HEK293 (cell line): ENCODE results near the gene STK16.

ENCODE experiments used
- CTCF ChIA-PET: fragments of 350-600 bp; formaldehyde crosslinking; extraction: SDS; loops from one replicate; lab custom pipeline; 2021; ENCODE audit warnings: antibody characterized with exemption; lab: Yijun Ruan, JAX
- POLR2A ChIA-PET: fragments of 300-600 bp; formaldehyde crosslinking; extraction: SDS; loops from one replicate; lab custom pipeline; 2020; ENCODE audit warnings: antibody characterized with exemption, inconsistent platforms; lab: Yijun Ruan, JAX
- H3K27ac ChIP-seq: fragments of 200-500 bp; sonication (Bioruptor generic); 2 replicates; pipeline ENCODE4 v1.5.1; 2014; ENCODE audit warnings: low read depth, low read length, control low read depth, inconsistent platforms; ENCODE audit errors: extremely low read depth
- H3K36me3 ChIP-seq, 2 experiments: fragments of 200-500 bp in 1 of 2; sonication (Bioruptor generic) in 1 of 2; 1 replicate in 1 of 2; 2 replicates in 1 of 2; pipeline ENCODE4 v1.5.1; 2014 to 2017; ENCODE audit warnings: inconsistent platforms in 2 of 2, low read length in 2 of 2; ENCODE audit not compliant: control insufficient read depth in 2 of 2, insufficient read depth in 1 of 2
- H3K4me1 ChIP-seq: fragments of 200-500 bp; sonication (Bioruptor generic); 2 replicates; pipeline ENCODE4 v1.5.1; 2014; ENCODE audit warnings: mild to moderate bottlenecking, low read length, inconsistent platforms; ENCODE audit not compliant: control insufficient read depth, insufficient read depth
- H3K4me3 ChIP-seq: 2 replicates; pipeline ENCODE4 v1.5.1; 2011; ENCODE audit warnings: low read depth, mild to moderate bottlenecking, control low read depth, low read length, moderate library complexity
- H3K9me3 ChIP-seq: fragments of 200-500 bp; sonication (Bioruptor generic); 2 replicates; pipeline ENCODE4 v1.5.1; 2014; ENCODE audit warnings: low read depth, low read length, inconsistent platforms; ENCODE audit not compliant: control insufficient read depth, insufficient read depth
- GLI2 ChIP-seq: fragments of 450-650 bp; formaldehyde crosslinking; IDR thresholded peaks from 2 replicates; pipeline ENCODE4; 2017; ENCODE audit warnings: missing biosample characterization, missing genetic modification characterization, low read depth, borderline replicate concordance
- HOXA7 ChIP-seq: sonication (generic); formaldehyde crosslinking; IDR thresholded peaks from 2 replicates; pipeline ENCODE4 v1.8.1; 2022; ENCODE audit warnings: missing genetic modification reagents, borderline replicate concordance
- MZF1 ChIP-seq: fragments of 450-650 bp; formaldehyde crosslinking; IDR thresholded peaks from 2 replicates; pipeline ENCODE4 v1.5.1; 2017; ENCODE audit warnings: missing biosample characterization, missing genetic modification characterization, borderline replicate concordance
- PRDM1 ChIP-seq: fragments of 450-650 bp; formaldehyde crosslinking; IDR thresholded peaks from 2 replicates; pipeline ENCODE4; 2016; ENCODE audit warnings: missing biosample characterization, missing genetic modification characterization
- REST ChIP-seq: fragments of 450-650 bp; formaldehyde crosslinking; IDR thresholded peaks from 2 replicates; pipeline ENCODE4 v1.5.1; 2016; ENCODE audit warnings: missing biosample characterization, missing genetic modification characterization
- ZBTB21 ChIP-seq: fragments of 450-650 bp; formaldehyde crosslinking; IDR thresholded peaks from 2 replicates; pipeline ENCODE4 v1.5.1; 2017; ENCODE audit warnings: missing biosample characterization, missing genetic modification characterization
- ZFP3 ChIP-seq: fragments of 450-650 bp; formaldehyde crosslinking; IDR thresholded peaks from 2 replicates; pipeline ENCODE4 v1.5.1; 2016; ENCODE audit warnings: low read depth, missing biosample characterization, missing genetic modification characterization
- ZNF184 ChIP-seq: fragments of 450-650 bp; IDR thresholded peaks from 2 replicates; pipeline ENCODE4 v1.5.1; 2018; ENCODE audit warnings: missing biosample characterization, mild to moderate bottlenecking, missing genetic modification characterization
- ZNF324 ChIP-seq: fragments of 450-650 bp; formaldehyde crosslinking; IDR thresholded peaks from 2 replicates; pipeline ENCODE4 v1.5.1; 2016; ENCODE audit warnings: missing biosample characterization, missing genetic modification characterization
- ZNF341 ChIP-seq: fragments of 450-650 bp; formaldehyde crosslinking; IDR thresholded peaks from 2 replicates; pipeline ENCODE4; 2016; ENCODE audit warnings: low read depth, missing biosample characterization, missing genetic modification characterization
- ZNF350 ChIP-seq: fragments of 450-650 bp; formaldehyde crosslinking; IDR thresholded peaks from 2 replicates; pipeline ENCODE4 v1.5.0; 2017; ENCODE audit warnings: missing biosample characterization, mild to moderate bottlenecking, missing genetic modification characterization
- ZNF416 ChIP-seq: fragments of 450-650 bp; formaldehyde crosslinking; IDR thresholded peaks from 2 replicates; pipeline ENCODE4 v1.5.1; 2016; ENCODE audit warnings: missing biosample characterization, missing genetic modification characterization
- ZNF514 ChIP-seq: fragments of 450-650 bp; formaldehyde crosslinking; IDR thresholded peaks from 2 replicates; pipeline ENCODE4 v1.5.1; 2016; ENCODE audit warnings: missing biosample characterization, missing genetic modification characterization
- ZNF544 ChIP-seq: fragments of 450-650 bp; formaldehyde crosslinking; IDR thresholded peaks from 2 replicates; pipeline ENCODE4 v1.5.0; 2017; ENCODE audit warnings: missing biosample characterization, missing genetic modification characterization
- ZNF558 ChIP-seq: fragments of 450-650 bp; formaldehyde crosslinking; IDR thresholded peaks from 2 replicates; pipeline ENCODE4 v1.5.1; 2016; ENCODE audit warnings: missing biosample characterization, missing genetic modification characterization
- ZNF664 ChIP-seq: fragments of 450-650 bp; formaldehyde crosslinking; IDR thresholded peaks from 2 replicates; pipeline ENCODE4 v1.5.1; 2016; ENCODE audit warnings: missing biosample characterization, missing genetic modification characterization
- ZNF747 ChIP-seq: fragments of 450-650 bp; formaldehyde crosslinking; IDR thresholded peaks from 2 replicates; pipeline ENCODE4 v1.5.1; 2016; ENCODE audit warnings: missing biosample characterization, missing genetic modification characterization
- ZNF768 ChIP-seq: fragments of 450-650 bp; formaldehyde crosslinking; IDR thresholded peaks from 2 replicates; pipeline ENCODE4 v1.5.1; 2018; ENCODE audit warnings: missing biosample characterization, mild to moderate bottlenecking, missing genetic modification characterization
- TF ChIP-seq, protein P1 (sequence below): fragments of 450-650 bp; formaldehyde crosslinking; IDR thresholded peaks from 2 replicates; pipeline ENCODE4 v1.5.1; 2016; ENCODE audit warnings: missing biosample characterization, missing genetic modification characterization
- TF ChIP-seq, protein P2 (sequence below): fragments of 450-650 bp; formaldehyde crosslinking; IDR thresholded peaks from 2 replicates; pipeline ENCODE4 v1.5.1; 2016; ENCODE audit warnings: missing biosample characterization, missing genetic modification characterization
- TF ChIP-seq, protein P3 (sequence below): fragments of 450-650 bp; formaldehyde crosslinking; IDR thresholded peaks from 2 replicates; pipeline ENCODE4 v1.5.1; 2016; ENCODE audit warnings: missing biosample characterization, missing genetic modification characterization
- TF ChIP-seq, protein P4 (sequence below): sonication (generic); formaldehyde crosslinking; IDR thresholded peaks from 2 replicates; pipeline ENCODE4 v1.8.1; 2022; ENCODE audit warnings: mild to moderate bottlenecking, moderate library complexity, missing genetic modification reagents

STK16 gene

DNA sequence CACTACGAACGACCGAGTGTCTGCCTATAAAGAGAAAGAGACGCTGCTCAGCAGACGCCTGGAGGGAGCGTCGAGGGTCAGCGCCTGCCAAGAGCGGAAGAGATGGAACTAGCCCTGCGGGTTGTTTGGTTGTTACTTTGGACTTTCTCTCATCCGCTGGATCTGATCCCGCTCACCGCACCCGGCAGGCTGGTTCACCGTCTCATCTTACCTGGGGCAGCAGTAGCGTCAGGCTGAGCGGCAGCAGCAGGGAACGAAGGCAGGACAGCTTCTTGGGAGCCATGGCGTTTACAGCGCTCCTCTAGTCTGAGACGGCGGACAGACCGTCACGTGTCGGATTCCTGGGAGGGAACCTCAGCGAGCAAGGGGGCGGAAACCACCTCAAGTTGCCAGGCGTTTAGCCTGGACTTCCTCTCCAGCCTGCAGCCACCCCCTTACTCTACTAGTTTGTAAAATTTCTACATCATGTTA lies 2.0 kb upstream of the STK16 start (continued):
- TF ChIP-seq ZNF341 (no peak), ZNF747 (no peak), ZNF558 (no peak), HOXA7 (CRISPR knock-in tag) (no peak)
- TF ChIP-seq, protein P1, sequence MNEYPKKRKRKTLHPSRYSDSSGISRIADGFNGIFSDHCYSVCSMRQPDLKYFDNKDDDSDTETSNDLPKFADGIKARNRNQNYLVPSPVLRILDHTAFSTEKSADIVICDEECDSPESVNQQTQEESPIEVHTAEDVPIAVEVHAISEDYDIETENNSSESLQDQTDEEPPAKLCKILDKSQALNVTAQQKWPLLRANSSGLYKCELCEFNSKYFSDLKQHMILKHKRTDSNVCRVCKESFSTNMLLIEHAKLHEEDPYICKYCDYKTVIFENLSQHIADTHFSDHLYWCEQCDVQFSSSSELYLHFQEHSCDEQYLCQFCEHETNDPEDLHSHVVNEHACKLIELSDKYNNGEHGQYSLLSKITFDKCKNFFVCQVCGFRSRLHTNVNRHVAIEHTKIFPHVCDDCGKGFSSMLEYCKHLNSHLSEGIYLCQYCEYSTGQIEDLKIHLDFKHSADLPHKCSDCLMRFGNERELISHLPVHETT (tag by site-specific recombination): no peak

DNA sequence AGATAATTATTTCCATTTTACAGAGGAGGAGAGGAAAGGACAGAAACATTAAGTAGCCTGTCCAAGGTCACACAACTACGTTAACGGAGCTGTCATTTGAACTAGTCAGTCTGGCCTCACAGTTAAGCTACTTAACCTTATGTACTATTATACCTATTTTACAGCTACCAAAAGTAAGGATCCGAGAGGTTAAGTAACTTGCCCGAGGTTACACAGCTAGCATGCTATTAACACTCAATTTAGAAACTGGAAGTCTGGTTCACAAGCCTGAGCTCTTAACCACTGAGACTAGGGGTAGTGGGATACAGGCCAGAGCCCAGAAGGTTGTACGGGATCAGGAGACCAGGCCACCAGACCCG lies 511 bp upstream of the STK16 start:
- peak overlapping the region; percentile 94 for H3K4me3 ChIP-seq
- TF ChIP-seq ZNF664 (tag by site-specific recombination): peak; percentile 76; the same call in 1 of the 2 replicates
- TF ChIP-seq GLI2 (tag by site-specific recombination): no peak
- no peak for TF ChIP-seq ZNF350 (tag by site-specific recombination)
- peak; percentile 45; the same call in 1 of the 2 replicates for TF ChIP-seq ZNF768 (tag by site-specific recombination)
- TF ChIP-seq, protein P2, sequence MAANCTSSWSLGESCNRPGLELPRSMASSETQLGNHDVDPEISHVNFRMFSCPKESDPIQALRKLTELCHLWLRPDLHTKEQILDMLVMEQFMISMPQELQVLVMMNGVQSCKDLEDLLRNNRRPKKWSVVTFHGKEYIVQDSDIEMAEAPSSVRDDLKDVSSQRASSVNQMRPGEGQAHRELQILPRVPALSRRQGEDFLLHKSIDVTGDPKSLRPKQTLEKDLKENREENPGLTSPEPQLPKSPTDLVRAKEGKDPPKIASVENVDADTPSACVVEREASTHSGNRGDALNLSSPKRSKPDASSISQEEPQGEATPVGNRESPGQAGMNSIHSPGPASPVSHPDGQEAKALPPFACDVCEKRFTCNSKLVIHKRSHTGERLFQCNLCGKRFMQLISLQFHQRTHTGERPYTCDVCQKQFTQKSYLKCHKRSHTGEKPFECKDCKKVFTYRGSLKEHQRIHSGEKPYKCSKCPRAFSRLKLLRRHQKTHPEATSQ: no peak
- TF ChIP-seq, all 188 proteins: peak for 2
- Histone ChIP-seq H3K4me1 (peaks cover 10% of the 10 kb centered on the region), H3K36me3 (peaks cover 0 to 34% of the 10 kb centered on the region in 2 experiments; a peak in 1 of 3 replicates), H3K9me3 (no peaks in the 10 kb centered on the region), H3K27ac (no peak overlapping the region; the same call in 1 of the 2 replicates)
- POLR2A ChIA-PET: interaction anchor here (0.6 to 2.3 kb wide), 17 partner anchors 10 to 335 kb away, joined by 3 to 17 read pairs (median 4); partner anchors contain the start of genes ABCB6, ANKZF1, ATG9A and CNPPD1
- CTCF ChIA-PET: interaction anchor here (0.8 to 3.2 kb wide), 10 partner anchors 15 to 262 kb away, joined by 3 to 35 read pairs (median 4); partner anchors contain the start of genes ANKZF1, CNPPD1 and DNAJB2

DNA sequence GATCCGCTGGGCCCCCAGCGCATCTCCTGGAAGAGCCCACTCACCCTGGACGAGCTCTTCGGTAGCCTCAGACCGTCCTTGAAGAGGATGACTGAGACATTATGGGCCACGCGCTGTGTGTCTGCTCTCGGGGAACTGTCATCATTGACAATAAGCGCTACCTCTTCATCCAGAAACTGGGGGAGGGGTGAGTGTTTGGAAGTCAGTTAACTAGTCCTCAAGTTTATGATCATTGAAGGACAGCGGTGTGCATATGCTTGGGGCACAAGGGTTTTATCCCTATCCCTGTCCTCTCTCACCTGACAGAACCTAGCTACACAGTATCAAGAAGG lies 586 bp downstream of the STK16 start:
- no peak for TF ChIP-seq ZBTB21
- no peak for TF ChIP-seq ZFP3 (tag by site-specific recombination)
- TF ChIP-seq ZNF184 (tag by site-specific recombination): no peak
- no peak for TF ChIP-seq REST (tag by site-specific recombination)
- TF ChIP-seq ZNF324 (tag by site-specific recombination): no peak
- TF ChIP-seq, protein P3, sequence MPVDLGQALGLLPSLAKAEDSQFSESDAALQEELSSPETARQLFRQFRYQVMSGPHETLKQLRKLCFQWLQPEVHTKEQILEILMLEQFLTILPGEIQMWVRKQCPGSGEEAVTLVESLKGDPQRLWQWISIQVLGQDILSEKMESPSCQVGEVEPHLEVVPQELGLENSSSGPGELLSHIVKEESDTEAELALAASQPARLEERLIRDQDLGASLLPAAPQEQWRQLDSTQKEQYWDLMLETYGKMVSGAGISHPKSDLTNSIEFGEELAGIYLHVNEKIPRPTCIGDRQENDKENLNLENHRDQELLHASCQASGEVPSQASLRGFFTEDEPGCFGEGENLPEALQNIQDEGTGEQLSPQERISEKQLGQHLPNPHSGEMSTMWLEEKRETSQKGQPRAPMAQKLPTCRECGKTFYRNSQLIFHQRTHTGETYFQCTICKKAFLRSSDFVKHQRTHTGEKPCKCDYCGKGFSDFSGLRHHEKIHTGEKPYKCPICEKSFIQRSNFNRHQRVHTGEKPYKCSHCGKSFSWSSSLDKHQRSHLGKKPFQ (tag by site-specific recombination): no peak
- TF ChIP-seq, protein P4, sequence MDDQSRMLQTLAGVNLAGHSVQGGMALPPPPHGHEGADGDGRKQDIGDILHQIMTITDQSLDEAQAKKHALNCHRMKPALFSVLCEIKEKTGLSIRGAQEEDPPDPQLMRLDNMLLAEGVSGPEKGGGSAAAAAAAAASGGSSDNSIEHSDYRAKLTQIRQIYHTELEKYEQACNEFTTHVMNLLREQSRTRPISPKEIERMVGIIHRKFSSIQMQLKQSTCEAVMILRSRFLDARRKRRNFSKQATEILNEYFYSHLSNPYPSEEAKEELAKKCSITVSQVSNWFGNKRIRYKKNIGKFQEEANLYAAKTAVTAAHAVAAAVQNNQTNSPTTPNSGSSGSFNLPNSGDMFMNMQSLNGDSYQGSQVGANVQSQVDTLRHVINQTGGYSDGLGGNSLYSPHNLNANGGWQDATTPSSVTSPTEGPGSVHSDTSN: no peak
- TF ChIP-seq PRDM1 (tag by site-specific recombination): no peak
- TF ChIP-seq ZNF416 (tag by site-specific recombination): no peak
- no peak for TF ChIP-seq MZF1 (tag by site-specific recombination)
- TF ChIP-seq ZNF514 (tag by site-specific recombination): no peak
- TF ChIP-seq ZNF544: no peak
- peaks cover 10% of the 10 kb centered on the region for H3K4me1 ChIP-seq
- peak overlapping the region; percentile 85 for H3K27ac ChIP-seq
- ChIA-PET CTCF (interaction anchor here (0.5 to 3.2 kb wide), 6 partner anchors 31 to 264 kb away, joined by 3 to 35 read pairs (median 6); partner anchors contain the start of gene DNAJB2), POLR2A (interaction anchor here (1.1 to 2.3 kb wide), 11 partner anchors 9 to 39 kb away, joined by 3 to 17 read pairs (median 5); partner anchors contain the start of genes ABCB6, ANKZF1, ATG9A and DNAJB2)
- H3K4me3 ChIP-seq: peak overlapping the region; percentile 94
- peaks cover 0 to 34% of the 10 kb centered on the region in 2 experiments; a peak in 1 of 3 replicates for H3K36me3 ChIP-seq
- H3K9me3 ChIP-seq: no peaks in the 10 kb centered on the region
